BLaER1 treated with 17β-estradiol and CSF1 and Interleukin-3, amounts not matched to agents 10 nM and 100 nM (cell line): Measurements from ENCODE around the gene IL1R1.

Source experiments
- H3K27ac ChIP-seq, 11 experiments: shearing (Covaris generic); formaldehyde crosslinking; 2 replicates each; pipeline ENCODE4 v1.8.1; 2022
- H3K27me3 ChIP-seq, 11 experiments: shearing (Covaris generic); formaldehyde crosslinking; 2 replicates each; pipeline ENCODE4 v1.8.1; 2022
- H3K36me3 ChIP-seq, 11 experiments: shearing (Covaris generic); formaldehyde crosslinking; 2 replicates each; pipeline ENCODE4 v1.8.1; 2022
- H3K4me1 ChIP-seq, 10 experiments: shearing (Covaris generic); formaldehyde crosslinking; 2 replicates each; pipeline ENCODE4 v1.8.1; 2022
- H3K4me2 ChIP-seq, 11 experiments: shearing (Covaris generic); formaldehyde crosslinking; 2 replicates each; pipeline ENCODE4 v1.8.1; 2022
- H3K4me3 ChIP-seq, 10 experiments: shearing (Covaris generic); formaldehyde crosslinking; 2 replicates each; pipeline ENCODE4 v1.8.1; 2022
- H3K9ac ChIP-seq, 11 experiments: shearing (Covaris generic); formaldehyde crosslinking; 2 replicates each; pipeline ENCODE4 v1.8.1; 2022
- H3K9me3 ChIP-seq, 11 experiments: shearing (Covaris generic); formaldehyde crosslinking; replicated peaks in 1 of 11; 2 replicates each; pipeline ENCODE4 v1.8.1; 2022
- H4K20me1 ChIP-seq, 11 experiments: shearing (Covaris generic); formaldehyde crosslinking; 2 replicates each; pipeline ENCODE4 v1.8.1; 2022
- Cebpa-rat ChIP-seq, 11 experiments: shearing (Covaris generic); IDR thresholded peaks; 2 replicates each; pipeline ENCODE4 v1.8.1; 2022

Gene IL1R1

GRCh38 chr2:102129951-102130646 is 12.4 kb upstream of the IL1R1 start:
- Histone ChIP-seq H3K27me3 (no peaks in the 10 kb centered on the region), H3K4me3 (no peak overlapping the region), H3K36me3 (no peaks in the 10 kb centered on the region), H3K9me3 (peaks cover 0 to 19% (median 4%) of the 10 kb centered on the region in 11 experiments; a peak in 7 of 22 replicates), H3K4me2 (peak overlapping the region in 1 of 11 experiments; percentile 2; a peak in 1 of 22 replicates), H3K27ac (no peak overlapping the region; a peak in 1 of 22 replicates), H3K9ac (no peak overlapping the region), H3K4me1 (peaks cover 0 to 13% (median 0%) of the 10 kb centered on the region in 10 experiments; a peak in 4 of 20 replicates), H4K20me1 (no peaks in the 10 kb centered on the region)
- no peak for TF ChIP-seq Cebpa-rat (IDR thresholded peaks at IDR 0.05)

GRCh38 chr2:102130647-102130991 is 11.9 kb upstream of the IL1R1 start:
- Histone ChIP-seq H4K20me1 (no peaks in the 10 kb centered on the region), H3K4me3 (no peak overlapping the region), H3K27ac (no peak overlapping the region), H3K9me3 (peaks cover 0 to 19% (median 4%) of the 10 kb centered on the region in 11 experiments; a peak in 7 of 22 replicates), H3K4me1 (peaks cover 0 to 13% (median 0%) of the 10 kb centered on the region in 10 experiments; a peak in 4 of 20 replicates), H3K9ac (no peak overlapping the region), H3K27me3 (no peaks in the 10 kb centered on the region), H3K36me3 (no peaks in the 10 kb centered on the region), H3K4me2 (no peak overlapping the region; a peak in 1 of 22 replicates)
- no peak for TF ChIP-seq Cebpa-rat (IDR thresholded peaks at IDR 0.05)

- no peak for TF ChIP-seq Cebpa-rat (IDR thresholded peaks at IDR 0.05)
- no peaks in the 10 kb centered on the region for H3K36me3 ChIP-seq
- peaks cover 0 to 19% (median 5%) of the 10 kb centered on the region in 11 experiments; a peak in 8 of 22 replicates for H3K9me3 ChIP-seq
- H3K9ac ChIP-seq = no peak overlapping the region
- no peak overlapping the region for H3K27ac ChIP-seq
- no peak overlapping the region for H3K4me2 ChIP-seq
- H3K27me3 ChIP-seq = no peaks in the 10 kb centered on the region
- H3K4me1 ChIP-seq = peaks cover 0 to 13% (median 0%) of the 10 kb centered on the region in 10 experiments; a peak in 4 of 20 replicates
- H3K4me3 ChIP-seq = no peak overlapping the region
- no peaks in the 10 kb centered on the region for H4K20me1 ChIP-seq
Measured at GRCh38 chr2:102131564-102131963, 11.0 kb upstream of the IL1R1 start.

GRCh38 chr2:102137138-102137537 is 5.4 kb upstream of the IL1R1 start:
- peaks cover 20 to 27% (median 24%) of the 10 kb centered on the region in 10 experiments for H3K4me1 ChIP-seq
- no peaks in the 10 kb centered on the region for H4K20me1 ChIP-seq
- no peaks in the 10 kb centered on the region for H3K36me3 ChIP-seq
- H3K9me3 ChIP-seq = peaks cover 13 to 43% (median 30%) of the 10 kb centered on the region in 11 experiments
- H3K4me3 ChIP-seq = no peak overlapping the region
- H3K27me3 ChIP-seq = no peaks in the 10 kb centered on the region
- peak overlapping the region in 7 of 11 experiments; percentile 44 to 79 (median 65); a peak in 8 of 22 replicates for H3K27ac ChIP-seq
- peak overlapping the region in 9 of 11 experiments; percentile 3 to 85 (median 59); a peak in 9 of 22 replicates for H3K4me2 ChIP-seq
- TF ChIP-seq Cebpa-rat (IDR thresholded peaks at IDR 0.05) = no peak
- no peak overlapping the region for H3K9ac ChIP-seq

GRCh38 chr2:102138331-102138730 is 4.2 kb upstream of the IL1R1 start:
- H4K20me1 ChIP-seq = no peaks in the 10 kb centered on the region
- 0 out of 22 replicates have a peak, but pooled peaks of 1 of the 11 experiments have one; percentile 12 for TF ChIP-seq Cebpa-rat (IDR thresholded peaks at IDR 0.05)
- H3K9me3 ChIP-seq = peaks cover 25 to 54% (median 42%) of the 10 kb centered on the region in 11 experiments
- H3K27me3 ChIP-seq = no peaks in the 10 kb centered on the region
- peak overlapping the region in 6 of 11 experiments; percentile 27 to 44 (median 38); a peak in 8 of 22 replicates for H3K9ac ChIP-seq
- no peak overlapping the region for H3K4me3 ChIP-seq
- H3K4me2 ChIP-seq = peak overlapping the region; percentile 54 to 85 (median 64)
- peaks cover 20 to 27% (median 24%) of the 10 kb centered on the region in 10 experiments for H3K4me1 ChIP-seq
- H3K27ac ChIP-seq = peak overlapping the region in 10 of 11 experiments; percentile 12 to 79 (median 64); a peak in 19 of 22 replicates
- H3K36me3 ChIP-seq = no peaks in the 10 kb centered on the region; a peak in 1 of 22 replicates

- Histone ChIP-seq H3K27me3 (no peaks in the 10 kb centered on the region), H3K9ac (no peak overlapping the region), H4K20me1 (no peaks in the 10 kb centered on the region), H3K36me3 (no peaks in the 10 kb centered on the region; a peak in 1 of 22 replicates), H3K4me1 (peaks cover 20 to 27% (median 24%) of the 10 kb centered on the region in 10 experiments), H3K4me2 (0 out of 22 replicates have a peak overlapping the region, but pooled peaks of 2 of the 11 experiments have one; percentile 54 to 57), H3K27ac (peak overlapping the region in 3 of 11 experiments; percentile 65 to 75 (median 69); a peak in 1 of 22 replicates), H3K4me3 (no peak overlapping the region), H3K9me3 (peaks cover 40 to 70% (median 57%) of the 10 kb centered on the region in 11 experiments)
- TF ChIP-seq Cebpa-rat (IDR thresholded peaks at IDR 0.05) = no peak
Measured at GRCh38 chr2:102139851-102140250, 2.7 kb upstream of the IL1R1 start.

GRCh38 chr2:102140377-102140776 is 2.2 kb upstream of the IL1R1 start:
- H3K9me3 ChIP-seq = peaks cover 45 to 75% (median 62%) of the 10 kb centered on the region in 11 experiments
- no peaks in the 10 kb centered on the region for H3K27me3 ChIP-seq
- H3K27ac ChIP-seq = no peak overlapping the region
- H3K4me2 ChIP-seq = no peak overlapping the region
- no peak overlapping the region for H3K9ac ChIP-seq
- peaks cover 0 to 4% (median 0%) of the 10 kb centered on the region in 11 experiments; a peak in 1 of 22 replicates for H3K36me3 ChIP-seq
- H3K4me1 ChIP-seq = peaks cover 20 to 27% (median 24%) of the 10 kb centered on the region in 10 experiments
- no peak for TF ChIP-seq Cebpa-rat (IDR thresholded peaks at IDR 0.05)
- no peaks in the 10 kb centered on the region for H4K20me1 ChIP-seq
- no peak overlapping the region for H3K4me3 ChIP-seq

- H3K27ac ChIP-seq = no peak overlapping the region
- H3K4me3 ChIP-seq = no peak overlapping the region
- no peaks in the 10 kb centered on the region for H3K27me3 ChIP-seq
- H4K20me1 ChIP-seq = no peaks in the 10 kb centered on the region
- H3K4me2 ChIP-seq = no peak overlapping the region
- no peak overlapping the region for H3K9ac ChIP-seq
- TF ChIP-seq Cebpa-rat (IDR thresholded peaks at IDR 0.05) = no peak
- peaks cover 54 to 83% (median 71%) of the 10 kb centered on the region in 11 experiments for H3K9me3 ChIP-seq
- peaks cover 0 to 9% (median 0%) of the 10 kb centered on the region in 11 experiments; a peak in 2 of 22 replicates for H3K36me3 ChIP-seq
- H3K4me1 ChIP-seq = peaks cover 20 to 27% (median 24%) of the 10 kb centered on the region in 10 experiments
Measured at GRCh38 chr2:102141011-102141943, 1.3 kb upstream of the IL1R1 start.
